Muscle of back (tissue), 13 donors: ENCODE results near the gene TTBK1. TPM values are rescaled to one million over a fixed set of nuclear protein-coding genes. Genes with fewer than 3 reads are reported as not detected.

ENCODE experiments used
- DNase-seq, 3 donors: peaks; one replicate each; pipeline versions ENCODE4 v3.0.0 to v3.0.0-alpha.2; 2013
- long read RNA-seq, 9 donors: transcript quantifications; one replicate each; lab custom pipeline, GENCODE V29; 2026
- polyA plus RNA-seq, 10 donors: library from polyadenylated mRNA; unstranded; fragments of 120-200 nt; gene quantifications; one replicate each; pipeline ENCODE4 v1.2.1, GENCODE V29; 2013; ENCODE audit not compliant: insufficient read length in 10 of 10

The TTBK1 gene
- polyA plus RNA-seq = under 1 TPM in 9 of 10 donors, not detected in 1; 0.03 to 0.07 (median 0.05) TPM
- long read RNA-seq, donor 1 = 0 reads
- long read RNA-seq, donor 2 = 0 reads
- long read RNA-seq, donor 3 = 0 reads
- long read RNA-seq, donor 4 = 0 reads
- long read RNA-seq, donor 5 = 0 reads
- long read RNA-seq, donor 6 = 0 reads
- long read RNA-seq, donor 7 = 0 reads
- long read RNA-seq, donor 8 = 0 reads
- long read RNA-seq, donor 9 = 0 reads

- DNase-seq = no peak
Measured at GRCh38 chr6:43242908-43243663, at the start of gene TTBK1. Gene TTBK1, plus strand, starts transcription at chr6:43243481. Its CDS starts 3,180 bp downstream, at chr6:43246661.

- DNase-seq = no peak
Measured at GRCh38 chr6:43193929-43194328, 49.4 kb upstream of the TTBK1 start.

- DNase-seq = no peak
Measured at GRCh38 chr6:43196337-43196736, 46.9 kb upstream of the TTBK1 start.

GRCh38 chr6:43199912-43200311, 43.4 kb upstream of the TTBK1 start:
- DNase-seq = no peak

- no peak for DNase-seq
Measured at GRCh38 chr6:43200541-43200940, 42.7 kb upstream of the TTBK1 start.

- DNase-seq = no peak
Measured at GRCh38 chr6:43202451-43202850, 40.8 kb upstream of the TTBK1 start.

- DNase-seq = no peak
Measured at GRCh38 chr6:43203029-43203717, 40.1 kb upstream of the TTBK1 start.

GRCh38 chr6:43203718-43204095, 39.6 kb upstream of the TTBK1 start:
- no peak for DNase-seq

- DNase-seq = no peak
Measured at GRCh38 chr6:43204271-43205105, 38.8 kb upstream of the TTBK1 start.

- DNase-seq = no peak
Measured at GRCh38 chr6:43205849-43206248, 37.4 kb upstream of the TTBK1 start.

GRCh38 chr6:43207286-43207685, 36.0 kb upstream of the TTBK1 start:
- DNase-seq = no peak

GRCh38 chr6:43211955-43212354, 31.3 kb upstream of the TTBK1 start:
- DNase-seq = no peak

GRCh38 chr6:43213431-43213830, 29.9 kb upstream of the TTBK1 start:
- no peak for DNase-seq

- DNase-seq = no peak
Measured at GRCh38 chr6:43215066-43215465, 28.2 kb upstream of the TTBK1 start.

GRCh38 chr6:43216200-43216599, 27.1 kb upstream of the TTBK1 start:
- no peak for DNase-seq

- no peak for DNase-seq
Measured at GRCh38 chr6:43217351-43217750, 25.9 kb upstream of the TTBK1 start.

GRCh38 chr6:43219119-43219518, 24.2 kb upstream of the TTBK1 start:
- no peak for DNase-seq

- no peak for DNase-seq
Measured at GRCh38 chr6:43219814-43220213, 23.5 kb upstream of the TTBK1 start.

GRCh38 chr6:43220439-43220951, 22.8 kb upstream of the TTBK1 start:
- no peak for DNase-seq

- DNase-seq = no peak
Measured at GRCh38 chr6:43221046-43221972, 22.0 kb upstream of the TTBK1 start.
